ENCODE measurements around the gene ARF3.

DNA sequence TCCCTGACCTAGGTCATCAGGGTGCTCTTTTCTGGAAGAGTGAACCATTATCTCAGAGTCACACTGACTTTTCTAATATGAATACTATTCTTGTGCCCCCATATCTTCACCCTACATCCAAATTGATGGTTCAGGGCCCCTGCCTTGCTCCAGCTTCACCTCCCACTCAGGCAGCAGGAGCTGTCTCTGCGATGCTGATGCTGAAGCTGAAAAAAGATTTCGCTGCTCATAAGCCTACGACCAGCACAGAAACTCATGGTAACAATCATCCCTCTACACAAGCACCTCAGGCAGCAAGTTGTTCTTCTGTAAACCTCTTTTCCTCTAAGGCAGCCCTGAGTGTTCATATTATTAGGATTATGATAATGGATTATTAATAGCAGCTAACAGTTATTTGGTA, 3.2 kb downstream of the ARF3 start:
- no peak for TF ChIP-seq EZH2 (IDR thresholded peaks at IDR 0.05; ENCODE audit: borderline replicate concordance, insufficient read depth, low read depth, low read length, poor library complexity, severe bottlenecking)
- TF ChIP-seq, protein P1, sequence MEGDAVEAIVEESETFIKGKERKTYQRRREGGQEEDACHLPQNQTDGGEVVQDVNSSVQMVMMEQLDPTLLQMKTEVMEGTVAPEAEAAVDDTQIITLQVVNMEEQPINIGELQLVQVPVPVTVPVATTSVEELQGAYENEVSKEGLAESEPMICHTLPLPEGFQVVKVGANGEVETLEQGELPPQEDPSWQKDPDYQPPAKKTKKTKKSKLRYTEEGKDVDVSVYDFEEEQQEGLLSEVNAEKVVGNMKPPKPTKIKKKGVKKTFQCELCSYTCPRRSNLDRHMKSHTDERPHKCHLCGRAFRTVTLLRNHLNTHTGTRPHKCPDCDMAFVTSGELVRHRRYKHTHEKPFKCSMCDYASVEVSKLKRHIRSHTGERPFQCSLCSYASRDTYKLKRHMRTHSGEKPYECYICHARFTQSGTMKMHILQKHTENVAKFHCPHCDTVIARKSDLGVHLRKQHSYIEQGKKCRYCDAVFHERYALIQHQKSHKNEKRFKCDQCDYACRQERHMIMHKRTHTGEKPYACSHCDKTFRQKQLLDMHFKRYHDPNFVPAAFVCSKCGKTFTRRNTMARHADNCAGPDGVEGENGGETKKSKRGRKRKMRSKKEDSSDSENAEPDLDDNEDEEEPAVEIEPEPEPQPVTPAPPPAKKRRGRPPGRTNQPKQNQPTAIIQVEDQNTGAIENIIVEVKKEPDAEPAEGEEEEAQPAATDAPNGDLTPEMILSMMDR (IDR thresholded peaks at IDR 0.05) = no peak
